HuH-7 (cell line): Measurements from ENCODE around the gene ADCY2.

Experiments used
- DNase-seq: peaks from one replicate; pipeline ENCODE4 v3.0.0; 2011; ENCODE audit warnings: low spot score

ADCY2 gene

GRCh38 chr5:7503564-7503963 lies 107.6 kb downstream of the ADCY2 start:
- no peak for DNase-seq

- no peak for DNase-seq
These were observed 119.5 kb downstream of the ADCY2 start for GRCh38 chr5:7515284-7515914.

GRCh38 chr5:7516253-7516652 lies 120.3 kb downstream of the ADCY2 start:
- DNase-seq = no peak

- DNase-seq = no peak
These were observed 121.1 kb downstream of the ADCY2 start for GRCh38 chr5:7517006-7517405.

- peak; percentile 10 for DNase-seq
These were observed 123.1 kb downstream of the ADCY2 start for GRCh38 chr5:7518947-7519560.

GRCh38 chr5:7519564-7519963 lies 123.6 kb downstream of the ADCY2 start:
- no peak for DNase-seq

- DNase-seq = no peak
These were observed 133.9 kb downstream of the ADCY2 start for GRCh38 chr5:7529880-7530279.

GRCh38 chr5:7533941-7534340 lies 138.0 kb downstream of the ADCY2 start:
- DNase-seq = no peak

GRCh38 chr5:7534505-7534904 lies 138.6 kb downstream of the ADCY2 start:
- no peak for DNase-seq

- DNase-seq = no peak
These were observed 141.6 kb downstream of the ADCY2 start for GRCh38 chr5:7537573-7537972.

GRCh38 chr5:7539571-7539970 lies 143.6 kb downstream of the ADCY2 start:
- DNase-seq = no peak

GRCh38 chr5:7540736-7541485 lies 145.0 kb downstream of the ADCY2 start:
- DNase-seq = no peak

- no peak for DNase-seq
These were observed 146.0 kb downstream of the ADCY2 start for GRCh38 chr5:7541898-7542297.

- no peak for DNase-seq
These were observed 150.6 kb downstream of the ADCY2 start for GRCh38 chr5:7546555-7546954.

GRCh38 chr5:7548596-7548995 lies 152.7 kb downstream of the ADCY2 start:
- no peak for DNase-seq

GRCh38 chr5:7565559-7565958 lies 169.6 kb downstream of the ADCY2 start:
- no peak for DNase-seq

- DNase-seq = no peak
These were observed 180.2 kb downstream of the ADCY2 start for GRCh38 chr5:7576023-7576715.

GRCh38 chr5:7577381-7577780 lies 181.4 kb downstream of the ADCY2 start:
- DNase-seq = no peak

- DNase-seq = no peak
These were observed 182.1 kb downstream of the ADCY2 start for GRCh38 chr5:7578071-7578470.

- no peak for DNase-seq
These were observed 188.8 kb downstream of the ADCY2 start for GRCh38 chr5:7584749-7585148.

GRCh38 chr5:7585807-7586206 lies 189.9 kb downstream of the ADCY2 start:
- DNase-seq = no peak

GRCh38 chr5:7586480-7586879 lies 190.5 kb downstream of the ADCY2 start:
- no peak for DNase-seq

GRCh38 chr5:7589800-7590199 lies 193.9 kb downstream of the ADCY2 start:
- DNase-seq = no peak
